ENCODE measurements around the gene AK5. TPM values are rescaled to one million over a fixed set of nuclear protein-coding genes. Genes with fewer than 3 reads are reported as not detected.

The AK5 gene
- total and polyA plus RNA-seq, 7 donors, result 0.14 to 0.49 (median 0.30) TPM; not detected in 2

GRCh38 chr1:77447669-77448068 lies 165.8 kb downstream of the AK5 start:
- Histone ChIP-seq H3K9me3 (no peaks in the 10 kb centered on the region), H3K27ac (no peak overlapping the region), H3K27me3 (ENCODE audit: insufficient read depth in 3 of 3, low read length in 2 of 3) (no peaks in the 10 kb centered on the region), H3K4me3 (no peak overlapping the region), H3K36me3 (ENCODE audit: insufficient read depth in 1 of 2, low read depth in 1 of 2) (no peaks in the 10 kb centered on the region), H3K4me1 (no peaks in the 10 kb centered on the region)
- no peak for ATAC-seq
- 96 to 97% (median 96%) methylated on average over 2 of the region's 2 CpGs for WGBS, 3 donors
- TF ChIP-seq, protein P1, sequence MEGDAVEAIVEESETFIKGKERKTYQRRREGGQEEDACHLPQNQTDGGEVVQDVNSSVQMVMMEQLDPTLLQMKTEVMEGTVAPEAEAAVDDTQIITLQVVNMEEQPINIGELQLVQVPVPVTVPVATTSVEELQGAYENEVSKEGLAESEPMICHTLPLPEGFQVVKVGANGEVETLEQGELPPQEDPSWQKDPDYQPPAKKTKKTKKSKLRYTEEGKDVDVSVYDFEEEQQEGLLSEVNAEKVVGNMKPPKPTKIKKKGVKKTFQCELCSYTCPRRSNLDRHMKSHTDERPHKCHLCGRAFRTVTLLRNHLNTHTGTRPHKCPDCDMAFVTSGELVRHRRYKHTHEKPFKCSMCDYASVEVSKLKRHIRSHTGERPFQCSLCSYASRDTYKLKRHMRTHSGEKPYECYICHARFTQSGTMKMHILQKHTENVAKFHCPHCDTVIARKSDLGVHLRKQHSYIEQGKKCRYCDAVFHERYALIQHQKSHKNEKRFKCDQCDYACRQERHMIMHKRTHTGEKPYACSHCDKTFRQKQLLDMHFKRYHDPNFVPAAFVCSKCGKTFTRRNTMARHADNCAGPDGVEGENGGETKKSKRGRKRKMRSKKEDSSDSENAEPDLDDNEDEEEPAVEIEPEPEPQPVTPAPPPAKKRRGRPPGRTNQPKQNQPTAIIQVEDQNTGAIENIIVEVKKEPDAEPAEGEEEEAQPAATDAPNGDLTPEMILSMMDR (IDR thresholded peaks at IDR 0.05), result no peak
- DNase-seq, result no peak
- intact Hi-C loops (cut with DNase I), result no loop called here

DNA sequence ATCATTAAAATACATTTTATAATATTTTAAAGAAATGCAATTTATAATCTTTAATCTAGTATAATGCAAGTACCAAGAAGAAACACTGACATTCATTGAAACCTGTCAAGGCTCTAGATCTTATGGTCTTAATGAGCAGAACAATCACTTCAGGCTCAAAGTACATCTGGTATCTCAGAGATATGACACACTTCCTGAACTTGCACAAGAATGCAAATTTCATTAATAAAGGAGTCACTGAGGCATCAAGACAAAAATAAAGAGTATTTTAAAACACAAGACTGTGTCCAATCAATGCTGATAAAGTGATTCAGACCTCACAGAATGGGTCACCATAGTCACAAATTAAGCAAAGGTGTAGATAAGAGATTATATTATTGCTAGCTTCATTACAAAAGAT lies 178.1 kb downstream of the AK5 start:
- DNase-seq, result no peak
- H3K4me3 ChIP-seq, result no peak overlapping the region
- H3K36me3 ChIP-seq (ENCODE audit: insufficient read depth in 1 of 2, low read depth in 1 of 2), result no peaks in the 10 kb centered on the region
- ATAC-seq, result no peak
- H3K4me1 ChIP-seq, result no peaks in the 10 kb centered on the region
- H3K27me3 ChIP-seq (ENCODE audit: insufficient read depth in 3 of 3, low read length in 2 of 3), result no peaks in the 10 kb centered on the region
- intact Hi-C loops (cut with DNase I), result no loop called here
- H3K27ac ChIP-seq, result no peak overlapping the region
- no peaks in the 10 kb centered on the region for H3K9me3 ChIP-seq
- TF ChIP-seq, protein P1 (IDR thresholded peaks at IDR 0.05), result no peak

GRCh38 chr1:77461691-77462090 lies 179.9 kb downstream of the AK5 start:
- 84 to 88% (median 85%) methylated on average over 4 of the region's 4 CpGs for WGBS, 3 donors
- TF ChIP-seq, protein P1 (IDR thresholded peaks at IDR 0.05), result no peak
- H3K36me3 ChIP-seq (ENCODE audit: insufficient read depth in 1 of 2, low read depth in 1 of 2), result no peaks in the 10 kb centered on the region
- DNase-seq (no peak), ATAC-seq (no peak)
- H3K4me3 ChIP-seq, result no peak overlapping the region
- no peaks in the 10 kb centered on the region for H3K4me1 ChIP-seq
- no peak overlapping the region for H3K27ac ChIP-seq
- H3K27me3 ChIP-seq (ENCODE audit: insufficient read depth in 3 of 3, low read length in 2 of 3), result no peaks in the 10 kb centered on the region
- intact Hi-C loops (cut with DNase I), result no loop called here
- no peaks in the 10 kb centered on the region for H3K9me3 ChIP-seq

- intact Hi-C loops (cut with DNase I), result no loop called here
- no peak overlapping the region for H3K4me3 ChIP-seq
- H3K27ac ChIP-seq, result no peak overlapping the region
- no peaks in the 10 kb centered on the region for H3K9me3 ChIP-seq
- DNase-seq, result no peak
- 71 to 91% (median 79%) methylated on average over 1 of the region's 1 CpG for WGBS, 3 donors
- TF ChIP-seq, protein P1 (IDR thresholded peaks at IDR 0.05), result no peak
- no peaks in the 10 kb centered on the region for H3K4me1 ChIP-seq
- ATAC-seq, result no peak
- H3K27me3 ChIP-seq (ENCODE audit: insufficient read depth in 3 of 3, low read length in 2 of 3), result no peaks in the 10 kb centered on the region
- no peaks in the 10 kb centered on the region for H3K36me3 ChIP-seq (ENCODE audit: insufficient read depth in 1 of 2, low read depth in 1 of 2)
Observed at GRCh38 chr1:77463216-77463615, 181.4 kb downstream of the AK5 start.

DNA sequence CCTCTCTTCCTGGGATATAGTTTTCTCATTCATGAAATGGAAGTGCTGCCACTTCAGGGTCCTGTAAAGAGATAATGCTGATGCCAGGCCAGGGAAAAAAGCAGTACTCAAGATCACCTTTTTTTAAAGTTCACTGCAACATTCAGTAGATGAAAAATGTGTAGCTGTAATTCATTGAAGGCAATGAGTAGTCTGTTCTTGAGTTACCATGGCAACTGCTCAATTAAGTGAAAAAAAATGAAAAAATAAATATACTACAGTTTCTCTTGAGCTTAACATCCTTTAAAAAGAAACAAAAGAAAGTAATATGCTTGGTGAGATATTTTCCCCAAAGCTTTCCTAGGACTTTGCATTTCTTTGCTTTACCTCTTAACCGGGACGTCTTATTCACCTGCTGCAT lies 183.3 kb downstream of the AK5 start:
- WGBS, 3 donors, result 96 to 98% (median 98%) methylated on average over 2 of the region's 2 CpGs
- DNase-seq (no peak), ATAC-seq (no peak)
- intact Hi-C loops (cut with DNase I), result no loop called here
- Histone ChIP-seq H3K4me3 (no peak overlapping the region), H3K4me1 (no peaks in the 10 kb centered on the region), H3K36me3 (ENCODE audit: insufficient read depth in 1 of 2, low read depth in 1 of 2) (no peaks in the 10 kb centered on the region), H3K27me3 (ENCODE audit: insufficient read depth in 3 of 3, low read length in 2 of 3) (no peaks in the 10 kb centered on the region), H3K27ac (no peak overlapping the region), H3K9me3 (no peaks in the 10 kb centered on the region)
- TF ChIP-seq, protein P1 (IDR thresholded peaks at IDR 0.05), result no peak
